GM18867 (cell line): ENCODE measurements around the gene KIR2DL1.
"Not testable (repeated sequence)": the region's sequence is repeated elsewhere in the genome, so short reads cannot be mapped to it uniquely, and the experiment has no call there.

Experiments
- ATAC-seq: cut with Tn5 transposase; IDR thresholded peaks from one replicate; pipeline ENCODE4 v1.9.1; 2021; ENCODE audit warnings: mild to moderate bottlenecking, moderate library complexity; ENCODE audit not compliant: unreplicated experiment

The KIR2DL1 gene

DNA sequence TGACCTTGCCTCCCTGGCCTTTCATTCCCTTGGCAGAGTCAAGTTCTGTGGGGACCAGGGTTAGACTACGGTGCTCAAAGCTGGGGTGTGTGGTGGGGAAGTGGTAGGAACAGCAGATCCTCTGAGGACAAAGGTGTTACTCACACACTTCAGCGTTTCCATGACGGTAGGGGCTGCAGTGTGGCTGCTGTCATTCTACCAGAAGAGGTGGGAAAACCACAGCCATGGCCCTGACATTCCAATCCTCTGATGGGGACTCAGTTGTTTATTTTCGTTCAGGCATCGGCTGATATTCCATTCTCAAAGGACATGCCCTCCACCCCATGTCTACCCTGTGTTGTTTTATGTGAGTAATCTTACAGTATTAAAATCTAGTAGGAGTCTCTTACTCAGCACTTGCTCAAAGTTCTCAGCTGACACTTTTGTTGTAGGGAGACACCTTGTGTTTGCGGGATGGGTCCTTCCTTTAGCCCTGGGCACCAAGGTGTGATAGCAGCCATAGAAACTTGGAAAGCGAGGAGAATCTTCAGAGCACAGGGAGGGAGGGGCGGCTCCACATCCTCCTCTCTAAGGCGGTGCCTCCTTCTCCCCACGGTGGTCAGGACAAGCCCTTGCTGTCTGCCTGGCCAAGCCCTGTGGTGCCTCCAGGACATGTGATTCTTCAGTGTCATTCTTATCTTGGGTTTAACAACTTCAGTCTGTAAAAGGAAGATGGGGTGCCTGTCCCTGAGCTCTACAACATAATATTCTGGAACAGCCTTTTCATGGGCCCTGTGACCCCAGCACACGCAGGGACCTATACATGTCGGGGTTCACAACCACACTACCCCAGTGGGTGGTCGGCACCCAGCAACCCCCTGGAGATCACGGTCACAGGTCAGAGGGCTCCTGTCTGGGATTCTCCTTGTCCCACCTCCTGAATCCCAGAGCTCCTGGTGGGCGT is 1.7 kb downstream of the KIR2DL1 start:
- ATAC-seq, result not testable (repeated sequence)

DNA sequence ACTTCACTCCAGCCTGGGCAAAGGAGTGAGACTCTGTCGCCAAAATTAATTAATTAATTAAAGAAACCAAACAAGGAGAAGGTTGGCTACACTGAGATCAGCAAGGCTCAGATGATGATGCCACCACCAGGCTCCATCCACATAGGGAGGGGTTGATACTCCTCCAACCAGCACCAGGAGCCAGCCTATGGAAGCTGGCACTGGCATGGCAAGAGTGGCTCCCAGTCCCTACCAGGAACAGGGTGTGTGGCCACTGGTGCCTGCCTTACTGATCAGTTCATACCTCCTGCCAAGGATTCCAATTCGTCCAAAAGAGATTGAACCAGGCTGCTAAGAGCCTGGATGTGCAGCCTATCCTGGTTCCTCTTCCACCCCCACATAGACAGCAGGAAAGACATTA is 3.1 kb downstream of the KIR2DL1 start:
- ATAC-seq, result not testable (repeated sequence)

DNA sequence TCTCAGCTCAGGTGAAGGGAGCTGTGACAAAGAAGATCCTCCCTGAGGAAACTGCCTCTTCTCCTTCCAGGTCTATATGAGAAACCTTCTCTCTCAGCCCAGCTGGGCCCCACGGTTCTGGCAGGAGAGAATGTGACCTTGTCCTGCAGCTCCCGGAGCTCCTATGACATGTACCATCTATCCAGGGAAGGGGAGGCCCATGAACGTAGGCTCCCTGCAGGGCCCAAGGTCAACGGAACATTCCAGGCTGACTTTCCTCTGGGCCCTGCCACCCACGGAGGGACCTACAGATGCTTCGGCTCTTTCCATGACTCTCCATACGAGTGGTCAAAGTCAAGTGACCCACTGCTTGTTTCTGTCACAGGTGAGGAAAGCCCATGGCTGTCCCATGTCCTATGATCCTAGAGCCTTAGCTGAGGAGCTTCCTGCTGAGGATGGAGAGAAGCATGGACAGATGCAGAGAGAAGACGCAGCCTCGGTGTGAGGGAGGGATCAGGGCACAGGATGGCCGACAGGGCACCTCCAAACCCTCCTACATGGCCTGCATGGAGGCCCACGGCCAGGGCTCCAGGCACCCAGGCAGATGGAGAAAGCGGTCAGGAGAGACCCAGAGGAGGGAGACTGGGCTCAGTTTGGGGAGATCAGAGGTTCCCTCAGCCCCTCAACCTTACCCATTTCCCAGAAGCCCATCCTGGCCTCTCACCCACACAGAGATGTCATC is 5.7 kb downstream of the KIR2DL1 start:
- ATAC-seq, result not testable (repeated sequence)

DNA sequence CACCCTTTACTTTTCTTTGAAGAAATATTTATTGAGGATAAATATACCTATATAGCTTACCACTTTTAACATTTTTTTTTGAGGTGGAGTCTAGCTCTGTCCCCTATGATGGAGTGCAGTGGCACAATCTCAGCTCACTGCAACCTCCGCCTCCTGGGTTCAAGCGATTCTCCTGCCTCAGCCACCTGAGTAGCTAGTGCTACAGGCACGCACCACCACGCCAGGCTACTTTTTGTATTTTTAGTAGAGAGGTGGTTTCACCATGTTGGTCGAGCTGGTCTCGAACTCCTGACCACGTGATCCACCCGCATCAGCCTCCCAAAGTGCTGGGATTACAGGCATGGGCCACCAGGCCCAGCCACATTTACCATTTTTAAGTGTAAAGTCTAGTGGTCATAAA is 6.2 kb downstream of the KIR2DL1 start:
- not testable (repeated sequence) for ATAC-seq

DNA sequence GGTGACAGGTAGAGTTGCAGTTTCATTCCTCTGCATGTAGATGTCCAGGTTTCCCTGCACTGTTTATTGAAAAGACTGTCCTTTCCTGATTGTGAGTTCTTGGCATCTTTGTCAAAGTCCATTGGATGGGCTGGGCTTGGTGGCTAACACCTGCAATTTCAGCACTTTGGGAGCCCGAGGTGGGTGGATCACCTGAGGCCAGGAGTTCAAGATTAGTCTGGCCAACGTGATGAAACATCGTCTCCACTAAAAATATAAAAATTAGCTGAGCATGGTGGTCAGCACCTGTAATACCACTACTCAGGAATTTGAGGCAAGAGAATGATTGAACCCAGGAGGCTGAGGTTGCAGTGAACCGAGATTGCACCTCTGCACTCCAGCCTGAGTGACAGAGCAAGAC is 8.3 kb downstream of the KIR2DL1 start:
- ATAC-seq, result not testable (repeated sequence)

DNA sequence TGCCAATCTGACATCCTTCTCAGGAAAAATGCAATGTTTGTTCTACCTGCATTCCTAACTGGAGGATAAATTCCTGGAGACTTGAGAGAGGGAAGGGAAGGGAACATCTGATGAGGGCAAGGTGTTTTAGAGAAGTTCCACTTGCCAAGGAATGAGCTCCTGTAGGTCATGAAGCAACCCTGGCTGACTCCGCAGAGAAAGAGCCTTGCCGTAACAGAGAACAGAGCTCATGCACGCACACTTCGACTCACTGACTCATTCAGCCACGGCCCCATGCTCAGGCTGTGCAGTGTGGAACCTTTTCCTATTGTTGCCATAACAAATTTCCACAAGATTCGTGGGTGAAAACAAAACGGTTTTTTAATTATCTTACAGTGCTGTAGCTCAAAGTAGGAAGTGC is 9.3 kb downstream of the KIR2DL1 start:
- ATAC-seq, result not testable (repeated sequence)

DNA sequence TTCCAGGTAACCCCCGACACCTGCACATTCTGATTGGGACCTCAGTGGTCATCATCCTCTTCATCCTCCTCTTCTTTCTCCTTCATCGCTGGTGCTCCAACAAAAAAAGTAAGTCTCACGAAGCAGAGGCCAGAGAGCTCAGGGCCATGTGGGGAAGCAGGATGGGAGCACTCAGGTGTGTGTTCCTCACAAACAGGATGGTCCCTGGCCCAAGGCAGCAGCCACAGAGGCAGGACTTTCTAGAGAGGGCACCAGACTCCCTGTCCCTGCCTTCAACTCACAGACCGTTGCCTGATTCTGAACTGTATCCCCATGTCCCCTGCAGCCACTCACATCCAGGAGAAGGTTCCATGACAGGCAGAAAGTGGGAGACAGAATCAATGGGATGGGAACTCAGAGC is 13.3 kb downstream of the KIR2DL1 start:
- not testable (repeated sequence) for ATAC-seq

DNA sequence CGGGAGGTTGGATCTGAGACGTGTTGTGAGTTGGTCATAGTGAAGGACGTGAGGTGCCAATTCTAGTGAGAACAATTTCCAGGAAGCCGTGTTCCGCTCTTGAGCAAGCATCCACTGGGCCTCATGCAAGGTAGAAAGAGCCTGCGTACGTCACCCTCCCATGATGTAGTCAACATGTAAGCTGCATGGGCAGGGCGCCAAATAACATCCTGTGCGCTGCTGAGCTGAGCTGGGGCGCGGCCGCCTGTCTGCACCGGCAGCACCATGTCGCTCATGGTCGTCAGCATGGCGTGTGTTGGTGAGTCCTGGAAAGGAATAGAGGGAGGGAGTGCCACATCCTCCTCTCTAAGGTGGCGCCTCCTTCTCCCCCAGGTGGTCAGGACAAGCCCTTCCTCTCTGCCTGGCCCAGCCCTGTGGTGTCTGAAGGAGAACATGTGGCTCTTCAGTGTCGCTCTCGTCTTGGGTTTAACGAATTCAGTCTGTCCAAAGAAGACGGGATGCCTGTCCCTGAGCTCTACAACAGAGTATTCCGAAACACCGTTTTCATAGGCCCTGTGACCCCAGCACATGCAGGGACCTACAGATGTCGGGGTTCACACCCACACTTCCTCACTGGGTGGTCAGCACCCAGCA is 16.6 kb downstream of the KIR2DL1 start:
- not testable (repeated sequence) for ATAC-seq

DNA sequence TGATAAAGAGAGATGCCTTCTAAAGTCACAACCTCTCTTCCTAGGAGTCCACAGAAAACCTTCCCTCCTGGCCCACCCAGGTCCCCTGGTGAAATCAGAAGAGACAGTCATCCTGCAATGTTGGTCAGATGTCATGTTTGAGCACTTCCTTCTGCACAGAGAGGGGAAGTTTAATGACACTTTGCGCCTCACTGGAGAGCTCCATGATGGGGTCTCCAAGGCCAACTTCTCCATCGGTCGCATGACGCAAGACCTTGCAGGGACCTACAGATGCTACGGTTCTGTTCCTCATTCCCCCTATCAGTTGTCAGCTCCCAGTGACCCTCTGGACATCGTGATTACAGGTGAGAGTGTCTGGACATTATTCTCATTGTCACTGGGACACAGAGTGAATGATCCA is 18.6 kb downstream of the KIR2DL1 start:
- not testable (repeated sequence) for ATAC-seq

DNA sequence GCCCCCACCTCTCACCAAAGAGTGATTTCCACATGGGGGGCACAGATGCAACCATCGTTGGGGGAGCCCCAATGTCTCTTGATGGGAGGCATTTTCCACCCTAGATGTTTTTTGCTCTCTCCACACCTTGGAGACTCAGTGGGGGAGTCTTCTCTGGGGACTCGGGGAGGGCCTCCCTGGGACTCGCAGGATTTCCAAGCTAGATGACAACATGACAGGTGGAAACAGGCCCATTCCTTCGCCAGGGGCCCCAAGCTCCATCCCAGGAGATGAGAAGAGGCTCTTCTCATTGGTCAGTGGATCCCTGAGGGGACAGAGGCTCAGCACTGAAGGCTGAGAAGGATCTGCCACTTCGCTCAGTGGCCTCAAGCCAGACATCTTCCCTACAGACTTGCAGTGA is 21.1 kb downstream of the KIR2DL1 start:
- ATAC-seq, result no peak

DNA sequence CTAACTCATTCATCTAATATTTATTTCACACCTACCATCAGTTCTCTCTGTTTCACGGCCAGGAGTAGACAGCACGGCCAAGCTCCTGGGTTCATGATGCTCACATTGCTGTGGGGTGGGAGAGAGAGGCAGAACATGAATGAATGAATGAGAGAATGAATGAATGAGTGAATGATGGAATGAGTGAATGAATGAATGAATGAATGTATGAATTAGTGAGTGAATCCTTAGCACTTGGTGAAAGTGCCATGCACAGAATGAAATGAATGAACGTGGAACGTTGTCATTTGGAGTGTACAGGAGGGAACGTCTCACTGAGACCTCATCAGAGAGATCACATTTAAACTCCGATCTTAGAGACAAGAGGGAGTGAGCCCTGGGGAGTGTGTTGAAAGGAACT is 21.9 kb downstream of the KIR2DL1 start:
- ATAC-seq, result no peak

DNA sequence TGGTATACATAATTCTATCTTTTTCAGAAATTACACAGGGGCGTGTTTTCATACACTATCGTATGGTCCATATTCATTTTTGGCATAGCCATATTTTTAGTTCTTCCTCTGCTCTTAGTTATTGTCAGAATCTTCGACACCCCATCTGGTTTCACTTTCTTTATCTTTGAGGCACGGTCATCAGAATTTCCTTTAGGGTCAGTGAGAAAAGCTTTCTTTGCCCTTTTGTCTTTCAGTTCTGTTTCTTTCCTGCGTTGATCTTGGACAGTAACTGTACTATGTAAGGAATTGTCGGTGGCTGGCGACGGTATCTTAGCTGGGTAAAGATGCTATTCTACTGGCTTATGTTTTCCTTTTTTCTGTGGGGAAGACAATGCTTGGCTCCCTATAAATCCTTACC is 23.2 kb downstream of the KIR2DL1 start:
- ATAC-seq, result no peak

DNA sequence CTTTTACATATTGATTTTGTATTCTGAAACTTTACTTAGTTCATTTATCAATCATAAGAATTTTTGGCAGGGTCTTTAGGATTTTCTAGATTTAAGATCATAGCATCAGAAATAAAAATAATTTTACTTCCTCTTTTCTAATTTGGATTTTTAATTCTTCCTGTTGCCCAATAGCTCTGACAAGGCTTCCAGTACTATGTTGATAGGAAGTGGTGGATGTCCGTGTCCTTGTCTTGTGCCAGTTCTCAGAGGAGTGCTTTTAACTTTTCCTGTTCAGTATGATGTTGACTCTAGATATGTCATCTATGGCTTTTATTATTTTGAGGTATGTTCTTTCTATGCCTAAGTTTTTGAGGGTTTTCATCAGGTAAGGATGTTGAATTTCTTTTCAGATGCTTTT is 26.2 kb downstream of the KIR2DL1 start:
- no peak for ATAC-seq

DNA sequence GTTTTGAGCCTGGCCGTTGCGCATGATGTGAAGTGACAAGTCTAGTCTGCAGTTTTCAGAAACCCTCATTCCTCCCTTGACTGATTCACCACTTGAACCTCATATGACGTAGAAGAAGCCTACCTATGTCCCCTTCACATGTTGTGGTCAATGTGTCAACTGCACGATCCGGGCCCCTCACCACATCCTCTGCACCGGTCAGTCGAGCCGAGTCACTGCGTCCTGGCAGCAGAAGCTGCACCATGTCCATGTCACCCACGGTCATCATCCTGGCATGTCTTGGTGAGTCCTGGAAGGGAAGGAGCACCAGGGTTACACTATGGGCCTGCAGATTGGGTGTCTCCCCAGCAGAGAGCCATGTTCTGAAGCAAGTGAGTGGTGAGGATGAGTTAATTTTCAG is 33.8 kb downstream of the KIR2DL1 start, which contains the start of gene KIR2DL4:
Gene KIR2DL4 (plus strand): TSS at position 201 of the 400 bp plus-strand sequence. CDS start 42 bp downstream, at position 243.
- no peak for ATAC-seq

DNA sequence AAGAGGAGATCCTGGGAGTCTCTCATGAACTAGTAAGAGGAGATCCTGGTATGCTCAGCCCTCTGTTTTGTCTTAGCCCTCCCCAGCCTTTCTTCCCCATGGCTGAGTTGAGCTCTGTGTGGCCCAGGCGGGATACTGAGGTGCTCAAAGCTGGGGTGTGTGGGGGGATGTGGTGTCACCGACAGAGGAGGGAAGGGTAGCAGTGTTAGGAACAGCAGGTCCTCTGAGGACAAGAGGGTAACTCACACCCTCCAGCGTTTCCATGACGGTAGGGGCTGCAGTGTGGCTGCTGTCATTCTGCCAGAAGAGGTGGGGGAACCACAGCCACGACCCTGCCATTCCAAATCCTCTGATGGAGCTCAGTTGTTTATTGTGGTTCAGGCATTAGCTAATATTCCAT is 34.5 kb downstream of the KIR2DL1 start:
- no peak for ATAC-seq

DNA sequence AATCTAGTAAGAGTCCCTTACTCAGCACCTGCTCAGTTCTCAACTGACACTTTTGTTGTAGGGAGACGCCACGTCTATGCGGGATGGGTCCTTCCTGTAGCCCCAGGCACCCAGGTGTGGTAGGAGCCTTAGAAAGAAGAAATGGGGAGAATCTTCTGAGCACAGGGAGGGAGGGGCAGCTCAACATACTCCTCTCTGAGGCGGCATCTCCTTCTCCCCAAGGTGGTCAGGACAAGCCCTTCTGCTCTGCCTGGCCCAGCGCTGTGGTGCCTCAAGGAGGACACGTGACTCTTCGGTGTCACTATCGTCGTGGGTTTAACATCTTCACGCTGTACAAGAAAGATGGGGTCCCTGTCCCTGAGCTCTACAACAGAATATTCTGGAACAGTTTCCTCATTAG is 35.0 kb downstream of the KIR2DL1 start:
- ATAC-seq, result no peak

DNA sequence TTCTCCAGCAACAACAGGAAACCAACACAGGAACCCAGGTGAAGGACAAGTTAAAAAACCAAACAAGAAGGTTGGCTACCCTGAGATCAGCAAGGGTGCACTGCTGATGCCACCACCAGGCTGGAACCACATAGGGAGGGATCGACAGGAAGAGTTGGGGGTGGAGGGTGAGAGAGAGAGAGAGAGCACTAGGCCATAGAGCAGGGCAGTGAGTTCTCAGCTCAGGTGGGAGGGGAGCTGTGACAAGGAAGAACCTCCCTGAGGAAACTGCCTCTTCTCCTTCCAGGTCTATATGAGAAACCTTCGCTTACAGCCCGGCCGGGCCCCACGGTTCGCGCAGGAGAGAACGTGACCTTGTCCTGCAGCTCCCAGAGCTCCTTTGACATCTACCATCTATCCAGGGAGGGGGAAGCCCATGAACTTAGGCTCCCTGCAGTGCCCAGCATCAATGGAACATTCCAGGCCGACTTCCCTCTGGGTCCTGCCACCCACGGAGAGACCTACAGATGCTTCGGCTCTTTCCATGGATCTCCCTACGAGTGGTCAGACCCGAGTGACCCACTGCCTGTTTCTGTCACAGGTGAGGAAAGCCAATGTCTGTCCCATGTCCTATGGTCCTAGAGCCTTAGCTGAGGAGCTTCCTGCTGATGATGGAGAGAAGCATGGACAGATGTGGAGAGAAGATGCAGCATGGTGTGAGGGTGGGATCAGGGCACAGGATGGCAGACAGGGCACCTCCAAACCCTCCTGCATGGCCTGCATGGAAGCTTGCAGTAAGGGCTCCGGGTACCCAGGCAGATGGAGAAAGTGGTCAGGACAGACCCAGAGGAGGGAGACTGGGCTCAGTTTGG is 36.3 kb downstream of the KIR2DL1 start:
- no peak for ATAC-seq

DNA sequence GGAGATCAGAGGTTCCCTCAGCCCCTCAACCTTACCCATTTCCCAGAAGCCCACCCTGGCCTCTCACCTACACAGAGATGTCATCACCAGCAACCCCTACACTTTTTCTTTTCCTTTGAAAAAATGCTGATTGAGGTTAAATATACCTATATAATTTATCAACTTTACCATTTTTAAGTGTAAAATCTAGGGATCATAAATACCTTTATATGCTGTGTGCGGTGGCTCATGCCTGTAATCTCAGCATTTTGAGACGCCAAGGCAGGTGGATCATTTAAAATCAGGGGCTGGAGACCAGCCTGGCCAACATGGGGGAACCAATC is 36.9 kb downstream of the KIR2DL1 start:
- no peak for ATAC-seq

DNA sequence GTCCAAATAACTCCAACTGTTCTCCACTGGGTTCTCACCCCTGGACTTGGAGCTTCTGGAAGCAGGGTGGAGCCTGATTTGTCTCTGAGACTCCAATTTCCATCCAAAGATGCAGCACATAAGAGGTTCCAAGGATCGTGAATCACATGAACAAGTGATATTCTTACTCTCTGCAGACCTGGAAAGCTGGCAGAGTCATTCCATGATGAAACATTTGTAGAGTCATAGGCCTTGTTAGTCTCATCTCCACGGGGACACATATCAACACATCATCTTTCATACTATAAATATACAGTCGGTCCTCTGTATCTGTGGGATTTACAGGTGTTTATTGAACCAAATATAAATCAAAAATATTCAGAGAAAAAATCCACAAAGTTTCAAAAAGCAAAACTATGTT is 45.0 kb downstream of the KIR2DL1 start:
- ATAC-seq, result not testable (repeated sequence)

DNA sequence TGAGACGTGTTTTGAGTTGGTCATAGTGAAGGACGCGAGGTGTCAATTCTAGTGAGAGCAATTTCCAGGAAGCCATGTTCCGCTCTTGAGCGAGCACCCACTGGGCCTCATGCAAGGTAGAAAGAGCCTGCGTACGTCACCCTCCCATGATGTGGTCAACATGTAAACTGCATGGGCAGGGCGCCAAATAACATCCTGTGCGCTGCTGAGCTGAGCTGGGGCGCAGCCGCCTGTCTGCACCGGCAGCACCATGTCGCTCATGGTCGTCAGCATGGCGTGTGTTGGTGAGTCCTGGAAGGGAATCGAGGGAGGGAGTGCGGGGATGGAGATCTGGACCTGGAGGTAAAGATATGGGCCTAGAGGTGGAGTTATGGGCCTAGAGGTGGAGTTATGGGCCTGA is 46.7 kb downstream of the KIR2DL1 start, which contains the start of gene KIR3DL1:
Gene KIR3DL1 (plus strand): TSS at position 218 of the 400 bp plus-strand sequence.
- ATAC-seq, result not testable (repeated sequence)
